GM21381 (cell line): Measurements from ENCODE around the gene SPTBN4.
"Not testable (repeated sequence)": the region's sequence is repeated elsewhere in the genome, so short reads cannot be mapped to it uniquely, and the experiment has no call there.

Source experiments
- ATAC-seq: cut with Tn5 transposase; IDR thresholded peaks from one replicate; pipeline ENCODE4 v1.9.1; 2021; ENCODE audit warnings: mild to moderate bottlenecking, moderate library complexity; ENCODE audit not compliant: unreplicated experiment

SPTBN4 gene

GRCh38 chr19:40464059-40465024 is 2.5 kb upstream of the SPTBN4 start:
- ATAC-seq, result no peak

GRCh38 chr19:40465025-40465556 is 1.7 kb upstream of the SPTBN4 start:
- no peak for ATAC-seq

GRCh38 chr19:40465557-40466218 is 1.1 kb upstream of the SPTBN4 start, which contains the start of gene BLVRB:
Gene BLVRB, minus strand, starts transcription at chr19:40465745. Its CDS starts 57 bp downstream, at chr19:40465688.
- ATAC-seq, result peak; percentile 85

- peak; percentile 26 for ATAC-seq
These were observed 399 bp upstream of the SPTBN4 start for GRCh38 chr19:40466219-40466984.

- ATAC-seq, result no peak
These were observed 2.2 kb downstream of the SPTBN4 start for GRCh38 chr19:40469011-40469410.

- ATAC-seq, result no peak
These were observed 4.3 kb downstream of the SPTBN4 start for GRCh38 chr19:40471111-40471510.

- no peak for ATAC-seq
These were observed 5.7 kb downstream of the SPTBN4 start for GRCh38 chr19:40472516-40472915.

- ATAC-seq, result no peak
These were observed 7.9 kb downstream of the SPTBN4 start for GRCh38 chr19:40474737-40475136.

- ATAC-seq, result not testable (repeated sequence)
These were observed 9.3 kb downstream of the SPTBN4 start for GRCh38 chr19:40475878-40476644.

GRCh38 chr19:40486017-40486416 is 19.2 kb downstream of the SPTBN4 start:
- ATAC-seq, result no peak

GRCh38 chr19:40489882-40490230 is 23.1 kb downstream of the SPTBN4 start:
- ATAC-seq, result no peak

GRCh38 chr19:40492274-40492673 is 25.5 kb downstream of the SPTBN4 start:
- ATAC-seq, result no peak

GRCh38 chr19:40493778-40494177 is 27.0 kb downstream of the SPTBN4 start:
- ATAC-seq, result no peak

GRCh38 chr19:40494191-40494838 is 27.5 kb downstream of the SPTBN4 start:
- ATAC-seq, result no peak

GRCh38 chr19:40497214-40497613 is 30.4 kb downstream of the SPTBN4 start:
- no peak for ATAC-seq

- ATAC-seq, result no peak
These were observed 32.5 kb downstream of the SPTBN4 start for GRCh38 chr19:40499320-40499719.

- not testable (repeated sequence) for ATAC-seq
These were observed 34.1 kb downstream of the SPTBN4 start for GRCh38 chr19:40500678-40501530.

GRCh38 chr19:40501599-40501998 is 34.8 kb downstream of the SPTBN4 start:
- ATAC-seq, result no peak

- ATAC-seq, result no peak
These were observed 35.3 kb downstream of the SPTBN4 start for GRCh38 chr19:40502081-40502480.
